ENCODE data around the gene TUBA1B.

Gene TUBA1B

GRCh38 chr12:49121047-49121696 lies 10.0 kb downstream of the TUBA1B start:
- peak; percentile 83 for ATAC-seq
- TF ChIP-seq SNAI2 (CRISPR knock-in tag; IDR thresholded peaks at IDR 0.05) (no peak), BACH2 (CRISPR knock-in tag; IDR thresholded peaks at IDR 0.05; ENCODE audit: borderline replicate concordance) (no peak), ZFP30 (CRISPR knock-in tag; IDR thresholded peaks at IDR 0.05) (no peak), POU6F1 (CRISPR knock-in tag; IDR thresholded peaks at IDR 0.05; ENCODE audit: borderline replicate concordance, low read depth) (no peak), PPARA (CRISPR knock-in tag; IDR thresholded peaks at IDR 0.05; ENCODE audit: borderline replicate concordance) (no peak), ZNF565 (CRISPR knock-in tag; conservative IDR thresholded peaks at IDR 0.05; ENCODE audit: low read depth) (no peak), RARB (CRISPR knock-in tag; IDR thresholded peaks at IDR 0.05) (no peak), ZNF8 (CRISPR knock-in tag; IDR thresholded peaks at IDR 0.05) (no peak), CSRNP3 (CRISPR knock-in tag; IDR thresholded peaks at IDR 0.05) (no peak), OSR1 (CRISPR knock-in tag; IDR thresholded peaks at IDR 0.05) (no peak), ZNF70 (CRISPR knock-in tag; IDR thresholded peaks at IDR 0.05) (no peak), ARNTL (CRISPR knock-in tag; IDR thresholded peaks at IDR 0.05; ENCODE audit: borderline replicate concordance, low read depth) (no peak), TCF4 (CRISPR knock-in tag; IDR thresholded peaks at IDR 0.05; ENCODE audit: borderline replicate concordance) (no peak), CSDC2 (CRISPR knock-in tag; IDR thresholded peaks at IDR 0.05) (no peak), PATZ1 (CRISPR knock-in tag; IDR thresholded peaks at IDR 0.05; ENCODE audit: borderline replicate concordance) (no peak), ISL1 (CRISPR knock-in tag; IDR thresholded peaks at IDR 0.05) (no peak)

- TF ChIP-seq ZNF8 (CRISPR knock-in tag; IDR thresholded peaks at IDR 0.05) (no peak), TCF4 (CRISPR knock-in tag; IDR thresholded peaks at IDR 0.05; ENCODE audit: borderline replicate concordance) (no peak), CSRNP3 (CRISPR knock-in tag; IDR thresholded peaks at IDR 0.05) (no peak), CREB5 (CRISPR knock-in tag; IDR thresholded peaks at IDR 0.05; ENCODE audit: low read depth) (no peak), ZNF565 (CRISPR knock-in tag; conservative IDR thresholded peaks at IDR 0.05; ENCODE audit: low read depth) (no peak)
- no peak for ATAC-seq
These were observed 20.0 kb downstream of the TUBA1B start for GRCh38 chr12:49111206-49111605.

GRCh38 chr12:49110464-49111155 lies 20.6 kb downstream of the TUBA1B start, which contains the start of gene LMBR1L:
Gene LMBR1L, minus strand, starts transcription at chr12:49110847. Its CDS starts 292 bp downstream, at chr12:49110555.
- TF ChIP-seq ARNTL (CRISPR knock-in tag; IDR thresholded peaks at IDR 0.05; ENCODE audit: borderline replicate concordance, low read depth) = no peak
- TF ChIP-seq SNAI2 (CRISPR knock-in tag; IDR thresholded peaks at IDR 0.05) = no peak
- no peak for TF ChIP-seq GLIS3 (CRISPR knock-in tag; IDR thresholded peaks at IDR 0.05)
- TF ChIP-seq ZNF70 (CRISPR knock-in tag; IDR thresholded peaks at IDR 0.05) = no peak
- no peak for TF ChIP-seq ZNF8 (CRISPR knock-in tag; IDR thresholded peaks at IDR 0.05)
- no peak for TF ChIP-seq RARB (CRISPR knock-in tag; IDR thresholded peaks at IDR 0.05)
- no peak for TF ChIP-seq ZNF565 (CRISPR knock-in tag; conservative IDR thresholded peaks at IDR 0.05; ENCODE audit: low read depth)
- TF ChIP-seq PATZ1 (CRISPR knock-in tag; IDR thresholded peaks at IDR 0.05; ENCODE audit: borderline replicate concordance) = no peak
- no peak for TF ChIP-seq TCF4 (CRISPR knock-in tag; IDR thresholded peaks at IDR 0.05; ENCODE audit: borderline replicate concordance)
- no peak for TF ChIP-seq ISL1 (CRISPR knock-in tag; IDR thresholded peaks at IDR 0.05)
- ATAC-seq = peak; percentile 97
